Measurements from ENCODE around the gene FBXO45. TPM values are rescaled to one million over a fixed set of nuclear protein-coding genes. Genes with fewer than 3 reads are reported as not detected.

FBXO45 gene
- polyA plus RNA-seq, 1 experiment, result 2.2 TPM

GRCh38 chr3:196624067-196624790 is 55.8 kb downstream of the FBXO45 start:
- Histone ChIP-seq H3K27me3 (ENCODE audit: control insufficient read depth, insufficient read depth, low read length) (peaks cover 4% of the 10 kb centered on the region; the same call in 1 of the 2 replicates), H3K36me3 (ENCODE audit: control insufficient read depth, insufficient read depth, low read length) (no peaks in the 10 kb centered on the region), H3K4me3 (ENCODE audit: low read depth, low read length) (no peak overlapping the region)
- TF ChIP-seq CTCF (IDR thresholded peaks at IDR 0.05; ENCODE audit: insufficient read depth, low read depth, low read length), result no peak
- CTCF ChIA-PET, result interaction anchor here (1.3 kb wide), 1 partner anchor 15 kb away, joined by 4 read pairs; no protein-coding TSS in a partner anchor
- POLR2A ChIA-PET, result no interaction called here
- no peak for DNase-seq (ENCODE audit: low read depth)

- ChIA-PET POLR2A (no interaction called here), CTCF (no interaction called here)
- Histone ChIP-seq H3K36me3 (ENCODE audit: control insufficient read depth, insufficient read depth, low read length) (no peaks in the 10 kb centered on the region), H3K27me3 (ENCODE audit: control insufficient read depth, insufficient read depth, low read length) (peaks cover 4% of the 10 kb centered on the region; the same call in 1 of the 2 replicates), H3K4me3 (ENCODE audit: low read depth, low read length) (no peak overlapping the region)
- no peak for DNase-seq (ENCODE audit: low read depth)
- no peak for TF ChIP-seq CTCF (IDR thresholded peaks at IDR 0.05; ENCODE audit: insufficient read depth, low read depth, low read length)
Measured at GRCh38 chr3:196624907-196625306, 56.4 kb downstream of the FBXO45 start.

GRCh38 chr3:196625331-196625730 is 56.9 kb downstream of the FBXO45 start:
- Histone ChIP-seq H3K4me3 (ENCODE audit: low read depth, low read length) (no peak overlapping the region), H3K36me3 (ENCODE audit: control insufficient read depth, insufficient read depth, low read length) (no peaks in the 10 kb centered on the region), H3K27me3 (ENCODE audit: control insufficient read depth, insufficient read depth, low read length) (peaks cover 4% of the 10 kb centered on the region; the same call in 1 of the 2 replicates)
- CTCF ChIA-PET, result no interaction called here
- POLR2A ChIA-PET, result no interaction called here
- no peak for DNase-seq (ENCODE audit: low read depth)
- no peak for TF ChIP-seq CTCF (IDR thresholded peaks at IDR 0.05; ENCODE audit: insufficient read depth, low read depth, low read length)

- CTCF ChIA-PET, result no interaction called here
- no peak for DNase-seq (ENCODE audit: low read depth)
- no peak for TF ChIP-seq CTCF (IDR thresholded peaks at IDR 0.05; ENCODE audit: insufficient read depth, low read depth, low read length)
- peaks cover 4% of the 10 kb centered on the region; the same call in 1 of the 2 replicates for H3K27me3 ChIP-seq (ENCODE audit: control insufficient read depth, insufficient read depth, low read length)
- POLR2A ChIA-PET, result no interaction called here
- H3K4me3 ChIP-seq (ENCODE audit: low read depth, low read length), result no peak overlapping the region
- no peaks in the 10 kb centered on the region for H3K36me3 ChIP-seq (ENCODE audit: control insufficient read depth, insufficient read depth, low read length)
Measured at GRCh38 chr3:196627918-196628231, 59.4 kb downstream of the FBXO45 start.

- ChIA-PET POLR2A (no interaction called here), CTCF (interaction anchor here (1.1 to 1.2 kb wide), 2 partner anchors 19 to 28 kb away, joined by 3 to 4 read pairs; no protein-coding TSS in a partner anchor)
- DNase-seq (ENCODE audit: low read depth), result no peak
- no peak overlapping the region for H3K4me3 ChIP-seq (ENCODE audit: low read depth, low read length)
- no peaks in the 10 kb centered on the region for H3K36me3 ChIP-seq (ENCODE audit: control insufficient read depth, insufficient read depth, low read length)
- H3K27me3 ChIP-seq (ENCODE audit: control insufficient read depth, insufficient read depth, low read length), result peaks cover 4% of the 10 kb centered on the region; the same call in 1 of the 2 replicates
- TF ChIP-seq CTCF (IDR thresholded peaks at IDR 0.05; ENCODE audit: insufficient read depth, low read depth, low read length), result no peak
Measured at GRCh38 chr3:196629228-196629627, 60.8 kb downstream of the FBXO45 start.
